COR-L47 (cell line): Measurements from ENCODE around the gene SH3GL1.
"Not testable (repeated sequence)": the region's sequence is repeated elsewhere in the genome, so short reads cannot be mapped to it uniquely, and the experiment has no call there.

Experiments
- DNase-seq: peaks from one replicate; lab custom pipeline; 2025; lab: John Stamatoyannopoulos, UW

The SH3GL1 gene

DNA sequence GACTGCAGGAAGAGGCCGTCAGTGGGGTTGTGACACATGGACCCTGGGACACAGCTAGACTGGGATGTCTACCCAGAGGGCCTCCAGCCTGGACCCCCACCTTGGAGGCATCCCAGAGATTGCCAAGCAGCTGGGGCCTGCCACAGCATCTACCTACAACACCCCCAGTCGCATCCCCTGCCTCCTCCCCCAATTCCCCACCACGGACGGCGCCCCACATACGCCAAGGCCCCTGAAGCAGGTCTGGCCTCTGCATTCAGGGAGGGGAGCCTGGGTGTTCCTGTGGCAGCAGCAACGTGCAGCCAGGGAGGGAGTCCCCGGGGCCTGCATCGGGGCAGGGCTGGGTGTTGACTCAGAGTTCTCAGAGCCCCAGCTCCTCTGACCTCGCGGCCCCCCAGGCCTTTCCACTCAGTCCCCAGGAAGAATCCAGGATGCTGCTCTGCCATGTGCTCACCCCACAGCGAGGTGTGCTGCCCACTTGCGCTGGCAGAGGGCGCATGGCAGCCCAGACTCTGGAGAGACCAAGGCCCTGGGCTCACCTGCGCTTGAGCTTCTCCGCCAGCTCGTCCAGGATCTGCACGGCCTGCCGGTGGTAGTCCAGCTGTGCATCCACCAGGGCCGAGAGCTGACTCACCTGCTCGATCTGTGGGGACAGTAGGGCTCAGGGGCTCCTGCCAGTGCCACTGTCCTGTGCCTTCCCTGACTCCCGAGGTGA, 37.4 kb downstream of the SH3GL1 start:
- no peak for DNase-seq

DNA sequence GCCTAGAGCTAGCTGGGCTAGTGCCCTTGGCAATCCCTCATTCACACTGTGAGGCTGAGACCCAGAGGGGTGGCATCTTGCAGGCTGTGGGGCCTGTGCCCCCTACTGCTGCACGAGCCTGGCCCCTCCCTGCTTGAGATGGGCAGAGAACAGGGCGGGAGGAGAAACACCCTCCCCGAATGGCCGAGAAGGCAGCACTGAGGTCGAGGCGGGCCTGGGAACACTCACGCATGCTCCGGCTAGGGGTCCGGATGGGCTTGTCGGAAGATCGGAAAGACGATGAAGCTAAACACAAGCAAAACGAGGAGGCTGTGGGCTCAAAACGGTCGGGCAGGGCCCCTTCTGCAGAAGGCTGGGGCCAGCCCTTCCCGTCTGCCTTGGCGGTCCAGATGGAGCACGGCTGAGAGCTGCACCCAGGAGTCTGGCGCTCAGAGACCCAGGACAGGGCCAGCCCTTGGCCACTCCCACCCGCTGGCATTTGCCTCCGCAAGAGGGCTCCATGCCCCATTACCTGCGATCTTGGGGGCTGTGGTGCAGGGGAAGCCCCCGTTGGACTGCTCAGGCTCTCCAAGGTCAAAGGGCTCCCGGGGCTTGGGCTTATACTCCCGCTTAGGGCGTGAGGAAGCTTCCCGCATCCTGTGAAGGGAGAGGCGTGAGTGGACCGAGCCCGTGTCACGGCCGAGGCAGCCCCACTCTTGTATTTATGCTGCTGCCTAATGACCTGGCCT, 38.1 kb downstream of the SH3GL1 start:
- no peak for DNase-seq

DNA sequence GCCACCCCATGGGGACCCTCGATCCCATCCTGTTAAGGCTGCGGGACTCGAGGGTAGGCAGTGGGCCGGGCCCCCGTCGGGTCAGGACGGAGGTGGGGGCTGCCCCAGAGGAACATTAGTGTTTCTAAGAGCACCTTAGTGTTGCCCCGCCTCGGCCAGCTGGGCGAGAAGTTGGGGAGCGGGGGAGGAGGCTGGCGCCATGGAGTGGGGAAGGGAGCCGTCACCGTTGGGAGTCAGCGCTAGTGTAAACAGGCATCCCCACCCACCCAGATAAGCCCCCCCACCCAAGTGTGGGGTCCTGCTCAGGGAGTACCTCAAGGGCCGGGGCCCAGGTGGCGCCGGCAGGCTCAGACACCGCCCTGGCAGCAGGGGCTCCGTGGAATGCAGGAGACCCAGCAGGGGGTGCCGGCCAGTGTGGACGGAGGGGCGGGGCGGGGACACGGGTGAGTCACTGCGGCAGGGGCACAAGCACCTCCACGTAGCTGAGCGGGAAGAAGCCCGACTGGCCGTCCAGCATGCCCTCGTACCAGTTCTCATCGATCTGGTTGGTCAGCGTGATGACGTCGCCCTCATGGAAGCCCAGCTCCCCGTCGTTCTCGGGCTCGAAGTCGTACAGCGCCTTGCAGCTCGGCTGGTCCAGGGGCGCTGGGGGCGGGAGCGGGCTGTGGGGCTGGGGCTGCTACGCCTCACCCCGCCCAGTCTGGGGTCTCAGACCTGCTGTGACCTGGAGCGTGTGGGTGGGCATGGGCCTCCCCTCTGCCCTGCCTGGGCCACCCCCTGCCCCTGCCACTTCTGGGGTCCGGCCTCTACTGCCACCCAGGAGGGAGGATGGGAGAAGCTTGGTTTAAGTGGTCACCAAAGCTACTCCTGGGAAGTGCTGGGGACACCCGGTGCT, 38.9 kb downstream of the SH3GL1 start:
- DNase-seq, result no peak

DNA sequence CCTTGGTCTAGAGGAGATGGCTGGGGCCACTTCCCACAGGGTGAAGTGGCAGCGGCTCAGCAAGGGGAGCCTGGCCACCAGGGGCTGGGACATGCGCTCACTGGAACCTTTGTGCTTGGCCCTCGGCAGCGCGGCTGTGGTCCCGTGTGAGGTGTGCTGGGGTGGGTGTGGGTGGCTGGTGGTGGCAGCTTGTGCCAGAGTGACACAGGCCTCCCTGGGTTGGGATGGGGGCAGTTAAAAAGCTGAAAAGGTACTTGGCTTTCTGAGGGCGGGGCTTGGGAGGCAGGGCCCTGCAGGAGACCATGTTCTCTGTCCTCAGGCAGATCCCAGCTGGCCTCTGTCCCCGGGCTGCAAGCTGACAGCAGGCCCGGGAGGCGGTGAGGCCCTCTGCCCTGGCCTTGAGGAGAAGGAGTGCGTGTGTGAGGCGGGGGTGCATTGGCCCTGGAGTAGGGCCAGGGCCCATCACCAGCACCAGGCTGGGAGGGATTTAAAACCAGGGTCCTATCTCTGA, 39.7 kb downstream of the SH3GL1 start:
- DNase-seq, result no peak

DNA sequence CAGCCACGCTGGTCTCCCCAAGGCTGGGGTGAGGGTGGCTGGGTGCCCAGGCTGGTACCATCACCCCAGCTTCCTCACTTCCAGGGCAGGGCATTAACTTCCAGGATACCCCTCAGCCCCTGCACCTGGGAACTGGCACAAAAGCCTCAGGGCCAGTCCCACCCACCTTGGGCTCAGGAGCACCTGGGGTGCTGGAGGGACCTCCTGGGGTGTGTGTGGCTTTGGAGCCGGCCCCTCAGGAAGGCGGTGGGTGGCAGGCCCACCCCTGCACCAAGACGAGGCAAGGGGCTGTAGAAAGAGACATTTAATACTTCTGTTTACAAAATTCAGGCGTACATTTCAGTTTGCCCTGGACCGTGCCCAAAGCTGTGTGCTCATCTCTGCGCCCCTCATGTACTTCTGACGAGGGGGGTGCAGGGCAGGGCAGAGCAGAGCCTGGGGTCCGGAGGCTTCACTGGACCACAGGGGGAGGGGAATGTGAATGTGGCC, 40.2 kb downstream of the SH3GL1 start:
- DNase-seq, result no peak

DNA sequence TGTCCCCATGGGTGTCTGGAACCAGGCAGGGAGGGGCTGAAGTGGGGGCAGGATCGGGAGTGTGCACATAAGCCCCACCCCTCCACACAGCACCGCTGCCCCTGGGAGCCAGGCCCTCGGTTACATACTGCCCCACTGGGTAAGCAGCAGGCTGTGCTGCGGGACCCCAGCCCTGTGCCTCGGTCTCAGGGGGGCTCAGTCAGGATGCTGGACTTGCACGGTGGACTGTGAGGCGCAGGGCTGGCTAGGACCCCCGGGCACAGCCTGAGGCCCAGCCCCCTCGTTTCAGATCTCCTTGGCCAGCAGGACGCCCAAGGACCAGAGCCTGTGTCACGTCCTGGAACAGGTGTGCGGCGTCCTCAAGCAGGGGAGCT, 40.7 kb downstream of the SH3GL1 start:
- no peak for DNase-seq

DNA sequence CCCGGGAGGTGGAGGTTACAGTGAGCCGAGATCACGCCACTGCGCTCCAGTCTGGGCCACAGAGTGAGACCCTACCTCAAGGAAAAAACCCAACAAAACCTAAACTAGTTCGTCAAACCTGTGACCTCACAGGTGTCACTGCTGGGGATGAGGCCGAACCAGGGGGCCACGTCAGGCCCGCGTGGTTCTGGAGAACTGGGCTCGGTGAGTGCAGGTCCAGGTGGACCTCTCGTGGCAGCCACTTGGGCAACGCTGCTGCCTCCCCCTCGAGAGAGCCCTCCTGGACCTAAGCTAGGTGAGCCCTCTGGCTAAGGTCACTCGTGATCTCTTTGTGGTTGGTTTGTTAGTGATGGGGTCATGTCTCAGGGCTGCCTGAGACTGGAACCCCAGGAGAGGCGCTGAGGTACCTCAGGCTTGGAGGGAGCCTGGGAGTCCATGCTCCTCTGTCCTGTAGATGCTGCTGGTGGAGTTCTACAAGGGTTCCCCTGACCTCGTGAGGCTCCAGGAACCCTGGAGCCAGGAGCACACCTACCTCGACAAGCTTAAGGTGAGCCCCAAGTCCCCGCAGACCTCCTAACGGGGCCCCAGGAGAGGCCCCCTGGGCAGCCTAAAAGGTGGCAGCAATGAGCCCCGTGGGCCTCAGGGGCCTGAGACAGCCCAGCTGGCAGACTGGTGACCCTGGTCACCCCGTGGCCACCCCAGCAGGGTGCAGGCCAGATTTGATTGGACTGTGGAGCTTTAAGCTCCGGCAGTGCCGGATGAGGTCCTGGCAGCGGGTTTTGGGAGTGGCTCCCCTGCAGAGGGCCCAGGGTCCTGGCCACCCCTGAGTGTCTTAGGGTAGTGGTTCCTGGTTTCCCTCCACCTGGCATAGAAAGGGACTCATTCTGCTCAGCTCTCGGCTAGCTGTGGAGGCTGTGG, 41.4 kb downstream of the SH3GL1 start:
- DNase-seq, result no peak

DNA sequence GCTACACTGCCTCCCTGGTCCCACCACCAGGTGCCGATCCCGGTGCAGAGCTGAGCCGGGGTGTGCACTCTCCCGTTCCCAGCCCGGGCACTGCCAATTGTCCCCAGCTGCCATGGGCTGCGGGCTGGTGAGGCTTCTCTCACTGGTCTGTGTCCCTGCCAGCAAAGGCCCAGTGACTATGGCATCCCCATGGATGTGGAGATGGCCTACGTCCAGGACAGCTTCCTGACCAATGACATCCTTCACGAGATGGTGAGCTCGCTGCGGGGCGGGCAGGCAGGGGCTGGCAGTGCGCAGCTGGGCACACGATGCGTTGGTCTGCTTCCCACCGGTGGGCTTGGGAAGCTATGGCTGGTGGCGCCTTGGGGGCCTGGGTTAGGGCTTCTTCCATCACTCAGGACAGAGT, 42.4 kb downstream of the SH3GL1 start:
- no peak for DNase-seq

DNA sequence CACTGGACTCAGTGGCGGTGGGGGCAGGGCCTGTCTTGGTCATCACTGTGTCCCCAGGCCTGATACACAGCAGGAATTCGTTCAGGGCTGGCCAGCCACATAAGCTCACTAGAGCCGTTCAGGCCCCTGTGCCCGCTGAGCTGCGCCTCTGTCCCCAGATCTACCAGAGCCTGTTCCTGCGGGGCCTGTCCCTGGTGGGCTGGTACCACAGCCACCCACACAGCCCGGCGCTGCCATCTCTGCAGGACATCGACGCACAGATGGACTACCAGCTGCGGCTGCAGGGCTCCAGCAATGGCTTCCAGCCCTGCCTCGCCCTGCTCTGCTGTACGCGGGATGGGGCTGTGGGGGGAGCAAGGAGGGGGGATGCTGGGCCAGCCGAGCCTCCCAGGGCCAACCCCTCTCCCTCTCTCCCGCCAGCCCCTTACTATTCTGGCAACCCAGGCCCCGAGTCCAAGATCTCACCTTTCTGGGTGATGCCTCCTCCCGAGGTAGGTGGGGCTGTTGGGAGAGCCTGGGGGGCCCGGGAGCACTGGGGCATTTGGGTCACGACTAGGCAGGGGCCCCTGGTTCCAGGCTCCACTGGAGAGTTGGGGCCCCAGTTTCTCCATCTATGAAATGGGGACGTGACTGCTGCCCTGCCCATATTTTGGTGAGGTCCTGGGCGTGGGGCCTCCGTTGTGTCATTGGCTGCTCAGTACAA, 43.1 kb downstream of the SH3GL1 start:
- DNase-seq, result no peak

DNA sequence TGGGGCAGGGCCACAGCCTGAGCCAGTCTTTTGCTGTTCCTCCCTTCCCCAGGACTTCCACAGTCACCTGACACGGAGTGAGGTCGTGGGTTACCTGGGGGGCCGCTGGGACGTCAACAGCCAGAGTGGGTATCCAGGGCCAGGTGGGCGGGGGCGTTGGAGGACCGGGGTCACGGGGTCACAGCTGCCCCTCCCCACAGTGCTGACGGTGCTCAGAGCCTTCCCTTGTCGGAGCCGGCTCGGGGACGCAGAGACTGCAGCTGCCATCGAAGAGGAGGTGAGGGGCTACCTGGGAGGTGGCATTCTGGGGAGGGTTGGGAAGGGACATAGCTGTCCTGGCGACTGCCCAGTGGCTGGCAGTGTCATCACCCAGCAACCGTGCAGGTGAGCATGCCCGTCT, 45.5 kb downstream of the SH3GL1 start:
- no peak for DNase-seq

DNA sequence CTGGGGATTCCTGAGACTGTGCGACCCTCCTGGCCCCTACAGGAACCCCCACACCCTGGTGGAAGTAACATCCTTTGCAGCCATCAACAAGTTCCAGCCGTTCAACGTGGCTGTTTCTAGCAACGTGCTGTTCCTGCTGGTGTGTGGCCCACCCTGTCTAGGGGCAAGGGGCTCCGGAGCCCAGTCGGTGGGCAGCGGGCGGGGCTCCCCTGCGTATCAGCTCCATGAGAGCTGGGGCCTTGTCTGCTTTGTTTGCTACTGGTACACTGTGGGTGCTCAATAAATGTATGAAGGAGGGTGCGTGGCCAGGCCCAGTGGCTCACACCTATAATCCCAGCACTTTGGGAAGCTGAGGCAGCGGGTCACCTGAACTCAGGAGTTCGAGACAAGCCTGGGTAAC, 46.1 kb downstream of the SH3GL1 start:
- DNase-seq, result no peak

DNA sequence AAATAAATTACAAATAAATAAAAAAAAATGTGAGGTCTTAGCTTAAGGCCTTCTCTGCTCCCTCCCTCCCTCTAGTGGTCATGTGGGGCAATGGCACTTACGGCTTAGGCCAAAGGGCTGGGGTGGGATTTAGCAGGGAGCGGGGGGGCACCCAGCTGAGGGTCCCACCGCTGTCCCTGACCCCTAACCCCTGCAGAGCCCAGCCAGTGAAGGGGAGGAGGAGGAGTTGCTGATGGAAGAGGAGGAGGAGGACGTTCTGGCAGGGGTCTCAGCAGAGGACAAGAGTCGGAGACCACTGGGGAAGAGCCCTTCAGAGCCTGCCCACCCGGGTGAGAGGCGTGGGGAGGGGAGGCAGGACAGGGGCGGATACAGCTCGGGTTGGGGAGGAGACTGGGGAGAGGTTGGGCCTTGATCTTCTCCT, 47.6 kb downstream of the SH3GL1 start:
- DNase-seq, result no peak

DNA sequence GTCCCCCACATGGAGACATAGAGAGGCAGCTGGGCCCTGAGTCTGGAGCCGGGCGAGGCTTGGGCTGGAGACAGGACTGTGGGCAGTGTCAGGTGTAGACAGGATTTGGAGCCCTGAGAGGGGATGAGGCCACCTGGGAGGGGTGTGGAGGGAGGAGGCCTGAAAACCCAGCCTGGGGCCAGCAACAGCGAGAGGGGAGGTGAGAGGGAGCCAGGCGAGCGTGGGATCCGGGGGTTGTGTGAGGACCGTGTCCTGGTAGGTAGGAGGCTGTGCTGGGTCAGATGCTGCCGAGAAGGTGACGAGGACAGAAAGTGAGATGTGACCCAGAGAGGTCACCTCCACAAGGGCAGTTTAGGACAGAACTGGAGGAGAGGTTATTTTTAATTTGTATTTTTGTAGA, 49.6 kb downstream of the SH3GL1 start:
- no peak for DNase-seq

DNA sequence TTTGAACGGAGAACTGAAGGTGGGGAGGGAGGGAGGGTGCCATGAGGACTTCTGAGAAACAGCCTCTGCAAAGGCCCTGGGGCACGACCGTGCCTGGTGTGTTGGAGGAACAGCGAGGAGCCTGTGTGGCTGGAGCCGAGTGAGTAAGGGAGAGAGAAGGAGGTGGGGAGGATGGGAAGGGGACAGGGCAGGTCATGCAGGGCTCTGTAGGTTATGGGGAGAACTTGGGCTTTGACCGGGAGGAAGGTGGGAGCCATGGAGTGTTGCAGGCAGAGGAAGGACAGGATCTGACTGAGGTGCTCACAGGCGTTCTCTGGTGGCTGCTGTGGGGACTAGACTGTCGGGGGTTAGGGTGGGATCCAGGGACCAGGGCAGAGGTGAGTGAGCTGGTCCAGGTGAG, 50.2 kb downstream of the SH3GL1 start:
- no peak for DNase-seq

DNA sequence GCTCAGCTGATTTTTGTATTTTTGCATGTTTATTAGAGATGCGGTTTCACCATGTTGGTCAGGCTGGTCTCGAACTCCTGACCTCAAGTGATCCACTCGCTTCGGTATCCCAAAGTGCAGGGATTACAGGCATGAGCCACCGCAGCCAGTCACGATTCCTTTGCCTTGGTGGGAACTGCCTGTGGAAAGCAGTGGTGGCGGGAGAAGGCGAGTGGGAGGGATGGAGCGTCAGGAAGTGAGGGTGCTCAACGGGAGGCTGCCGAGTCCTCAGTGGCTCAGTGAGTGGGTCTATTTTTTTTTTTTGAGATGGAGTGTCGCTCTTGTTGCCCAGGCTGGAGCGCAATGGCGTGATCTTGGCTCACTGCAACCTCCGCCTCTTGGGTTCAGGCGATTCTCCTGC, 51.1 kb downstream of the SH3GL1 start:
- not testable (repeated sequence) for DNase-seq

DNA sequence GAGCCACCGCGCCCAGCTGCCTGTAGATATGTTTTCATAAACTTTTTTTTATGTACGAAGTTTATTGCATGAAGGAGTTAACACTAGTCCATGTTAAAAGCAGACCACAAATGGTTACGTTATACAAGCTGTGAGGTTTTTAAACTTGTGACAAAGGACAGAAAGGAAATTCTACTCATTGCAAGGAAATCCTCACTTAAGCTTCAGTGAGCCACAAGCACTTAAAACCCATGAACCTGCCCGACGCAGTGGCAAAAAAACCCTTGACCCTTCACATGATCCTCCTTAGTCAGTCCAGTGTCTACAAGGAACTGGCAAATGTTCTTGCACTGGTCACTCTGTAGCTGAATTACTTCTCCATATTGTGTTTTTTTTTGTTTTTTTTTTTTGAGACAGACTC, 52.8 kb downstream of the SH3GL1 start:
- DNase-seq, result no peak

DNA sequence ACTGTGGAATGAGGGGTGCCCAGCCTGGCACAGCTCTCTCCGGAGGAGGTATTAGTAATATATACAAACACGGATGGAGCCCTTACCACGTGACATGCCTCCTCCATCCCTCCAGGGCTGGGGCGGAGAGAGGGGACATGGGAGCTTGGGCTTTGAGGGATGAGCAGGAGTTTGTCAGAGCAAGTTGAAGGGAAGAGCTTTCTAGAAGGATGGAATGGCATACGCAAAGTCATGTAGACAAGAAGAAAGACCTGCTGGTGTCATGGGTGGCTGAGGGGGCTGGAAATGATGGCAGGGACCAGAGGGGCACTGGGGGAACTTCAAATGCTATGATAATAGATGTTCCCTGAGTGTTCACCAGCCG, 54.3 kb downstream of the SH3GL1 start:
- no peak for DNase-seq

DNA sequence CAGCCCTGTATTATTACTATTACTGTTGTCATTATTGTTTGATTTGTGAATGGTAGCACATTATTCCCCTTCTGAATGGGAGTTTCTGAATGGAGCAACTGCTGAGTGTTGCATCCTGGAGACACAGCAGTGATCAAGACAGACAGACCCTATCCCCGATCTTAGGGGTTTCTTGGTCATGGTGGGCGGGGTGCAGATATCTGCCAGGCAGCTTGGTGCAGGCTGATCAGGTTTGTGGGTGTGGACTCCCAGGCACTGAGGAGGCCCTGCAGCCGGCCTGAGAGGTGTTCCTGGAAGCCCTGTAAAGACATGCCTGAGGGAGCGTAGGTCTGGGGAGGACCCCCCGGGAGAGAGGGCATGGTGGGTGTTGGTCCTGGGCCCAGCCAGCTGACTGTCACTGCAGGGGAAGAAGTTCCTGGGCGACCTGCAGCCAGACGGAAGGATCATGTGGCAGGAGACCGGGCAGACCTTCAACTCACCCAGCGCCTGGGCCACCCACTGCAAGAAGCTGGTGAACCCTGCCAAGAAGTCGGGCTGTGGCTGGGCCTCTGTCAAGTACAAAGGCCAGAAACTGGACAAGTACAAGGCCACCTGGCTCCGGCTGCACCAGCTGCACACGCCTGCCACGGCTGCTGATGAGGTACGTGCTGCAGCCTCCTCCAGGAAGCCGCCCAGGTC, 54.9 kb downstream of the SH3GL1 start:
- no peak for DNase-seq

DNA sequence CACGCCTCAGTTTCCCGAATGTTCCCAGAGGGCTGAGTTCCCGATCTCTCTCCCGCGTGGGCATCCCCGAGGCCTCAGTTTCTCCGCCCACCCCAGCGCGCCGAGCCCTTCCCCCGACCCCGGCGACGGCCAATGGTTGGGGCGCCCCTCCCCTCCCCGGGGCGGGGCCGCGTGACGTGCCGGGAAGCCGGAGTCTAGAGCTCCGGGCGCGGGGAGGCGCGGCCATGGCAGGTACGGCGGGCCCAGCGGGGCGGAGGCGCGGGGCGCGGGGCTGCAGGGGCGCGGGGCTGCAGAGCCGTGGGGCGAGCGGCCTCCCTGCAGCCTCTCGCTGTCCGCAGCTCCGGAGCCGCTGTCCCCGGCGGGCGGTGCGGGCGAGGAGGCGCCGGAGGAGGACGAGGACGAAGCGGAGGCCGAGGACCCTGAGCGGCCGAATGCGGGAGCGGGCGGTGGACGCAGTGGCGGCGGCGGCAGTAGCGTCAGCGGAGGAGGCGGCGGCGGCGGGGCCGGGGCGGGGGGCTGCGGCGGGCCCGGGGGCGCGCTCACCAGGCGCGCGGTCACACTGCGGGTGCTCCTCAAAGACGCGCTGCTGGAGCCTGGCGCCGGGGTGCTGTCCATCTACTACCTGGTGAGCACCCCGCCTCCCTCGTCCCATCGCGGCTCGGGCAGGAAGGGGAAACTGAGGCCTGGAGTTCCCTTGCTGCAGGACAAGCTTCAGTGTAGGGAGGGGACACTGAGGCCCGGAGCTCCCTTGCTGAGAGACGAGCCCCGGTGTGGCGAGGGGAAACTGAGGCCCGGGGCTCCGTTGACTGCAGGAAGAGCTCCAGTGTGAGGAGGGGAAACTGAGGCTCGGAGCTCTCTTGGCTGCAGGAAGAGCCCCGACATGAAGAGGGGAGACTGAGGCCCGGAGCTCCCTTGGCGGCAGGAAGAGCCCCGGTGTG, 56.7 kb downstream of the SH3GL1 start, which contains the start of gene MPND:
MPND (plus strand) TSS at position 193 of the 938 bp plus-strand sequence; CDS start at position 225, 32 bp downstream.
- DNase-seq, result peak; percentile 82
